ENCODE data around the gene TCFL5. TPM values are rescaled to one million over a fixed set of nuclear protein-coding genes. Genes with fewer than 3 reads are reported as not detected.

TCFL5 gene
- total RNA-seq, 4 donors from 2014 or later, result 5.2 to 8.4 (median 7.2) TPM

- peaks cover 4 to 51% (median 14%) of the 10 kb centered on the region in 3 donors for H3K36me3 ChIP-seq
- H3K4me1 ChIP-seq, result peaks cover 4 to 16% (median 15%) of the 10 kb centered on the region in 3 donors
- DNase-seq, result no peak
- TF ChIP-seq POLR2A (IDR thresholded peaks at IDR 0.05), result no peak
- no peak for TF ChIP-seq CTCF (IDR thresholded peaks at IDR 0.05)
- H3K27me3 ChIP-seq, result no peaks in the 10 kb centered on the region
- 91% methylated on average over 16 of the region's 45 CpGs; no CpG with 5 or more reads in 1 of the 2 donors for WGBS, 2 donors
- intact Hi-C loops (cut with DNase I), result no loop called here
- no peak overlapping the region for H3K4me3 ChIP-seq
- no peak overlapping the region for H3K27ac ChIP-seq
- H3K9me3 ChIP-seq, result no peaks in the 10 kb centered on the region
Observed at GRCh38 chr20:62880935-62881661, 19.5 kb upstream of the TCFL5 start.

GRCh38 chr20:62880147-62880934 is 18.7 kb upstream of the TCFL5 start:
- H3K36me3 ChIP-seq, result peaks cover 0 to 44% (median 14%) of the 10 kb centered on the region in 3 donors
- DNase-seq, result no peak
- H3K27ac ChIP-seq, result no peak overlapping the region
- no peaks in the 10 kb centered on the region for H3K9me3 ChIP-seq
- intact Hi-C loops (cut with DNase I), result no loop called here
- no peak overlapping the region for H3K4me3 ChIP-seq
- 94 to 95% methylated on average over 4 to 6 of the region's 37 CpGs for WGBS, 2 donors
- TF ChIP-seq POLR2A (IDR thresholded peaks at IDR 0.05) (no peak), CTCF (IDR thresholded peaks at IDR 0.05) (no peak)
- H3K27me3 ChIP-seq, result no peaks in the 10 kb centered on the region
- peaks cover 10 to 23% (median 21%) of the 10 kb centered on the region in 3 donors for H3K4me1 ChIP-seq

GRCh38 chr20:62879275-62880146 is 17.9 kb upstream of the TCFL5 start:
- peaks cover 10 to 28% (median 22%) of the 10 kb centered on the region in 3 donors for H3K4me1 ChIP-seq
- H3K4me3 ChIP-seq, result no peak overlapping the region
- WGBS, 2 donors, result 82 to 90% methylated on average over 47 to 63 of the region's 80 CpGs
- no peaks in the 10 kb centered on the region for H3K9me3 ChIP-seq
- no peaks in the 10 kb centered on the region for H3K27me3 ChIP-seq
- DNase-seq, result no peak
- no peak overlapping the region for H3K27ac ChIP-seq
- peaks cover 0 to 44% (median 14%) of the 10 kb centered on the region in 3 donors for H3K36me3 ChIP-seq
- intact Hi-C loops (cut with DNase I), result loop anchor here (10.0 kb wide), 1 partner anchor 135 kb away; no protein-coding TSS in a partner anchor
- TF ChIP-seq CTCF (IDR thresholded peaks at IDR 0.05) (no peak), POLR2A (IDR thresholded peaks at IDR 0.05) (no peak)

- Histone ChIP-seq H3K36me3 (peaks cover 0 to 44% (median 14%) of the 10 kb centered on the region in 3 donors), H3K27ac (no peak overlapping the region), H3K27me3 (no peaks in the 10 kb centered on the region), H3K4me3 (no peak overlapping the region), H3K9me3 (no peaks in the 10 kb centered on the region), H3K4me1 (peaks cover 10 to 37% (median 25%) of the 10 kb centered on the region in 3 donors)
- 81 to 82% methylated on average over 20 of the region's 20 CpGs for WGBS, 2 donors
- no peak for DNase-seq
- intact Hi-C loops (cut with DNase I), result loop anchor here (10.0 kb wide), 1 partner anchor 136 kb away; no protein-coding TSS in a partner anchor
- TF ChIP-seq POLR2A (IDR thresholded peaks at IDR 0.05) (no peak), CTCF (IDR thresholded peaks at IDR 0.05) (no peak)
Observed at GRCh38 chr20:62878244-62879038, 16.8 kb upstream of the TCFL5 start.

Data from esophagus squamous epithelium (tissue), 5 donors.